ENCODE data around the gene TTLL11. TPM values are rescaled to one million over a fixed set of nuclear protein-coding genes. Genes with fewer than 3 reads are reported as not detected.

TTLL11 gene
- total RNA-seq, 1 donor from 2014 or later = 6.9 TPM

DNA sequence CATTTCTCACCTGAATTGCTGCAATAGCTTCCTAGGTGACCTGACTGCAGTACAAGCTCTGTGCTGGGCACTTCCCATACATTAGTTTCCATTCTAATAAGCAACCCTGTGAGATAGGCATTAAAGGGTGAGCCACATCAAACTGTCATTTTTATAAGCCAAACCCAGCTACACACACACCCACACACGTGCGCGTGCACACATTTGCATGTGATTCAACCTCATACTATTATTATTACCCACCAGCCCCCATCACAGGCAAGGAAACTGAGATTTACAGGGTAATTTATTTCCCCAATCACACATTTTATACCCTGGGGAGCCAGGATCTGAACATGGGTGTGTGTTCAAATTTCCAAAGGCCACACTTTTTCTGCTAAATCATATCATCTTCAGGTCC, 93.6 kb downstream of the TTLL11 start:
- H3K9me3 ChIP-seq (ENCODE audit: insufficient read depth, low read depth, low read length) = no peaks in the 10 kb centered on the region
- Mint-ChIP-seq H3K4me1 (ENCODE audit: low read depth, unreplicated experiment) (peaks cover 9% of the 10 kb centered on the region), H3K36me3 (ENCODE audit: low read depth, unreplicated experiment) (peaks cover 2% of the 10 kb centered on the region), H3K9me3 (ENCODE audit: unreplicated experiment) (peaks cover 2% of the 10 kb centered on the region), H3K27me3 (ENCODE audit: low read depth, unreplicated experiment) (no peaks in the 10 kb centered on the region), H3K4me3 (ENCODE audit: unreplicated experiment) (no peak overlapping the region), H3K27ac (ENCODE audit: unreplicated experiment) (no peak overlapping the region)
- TF ChIP-seq, protein P1, sequence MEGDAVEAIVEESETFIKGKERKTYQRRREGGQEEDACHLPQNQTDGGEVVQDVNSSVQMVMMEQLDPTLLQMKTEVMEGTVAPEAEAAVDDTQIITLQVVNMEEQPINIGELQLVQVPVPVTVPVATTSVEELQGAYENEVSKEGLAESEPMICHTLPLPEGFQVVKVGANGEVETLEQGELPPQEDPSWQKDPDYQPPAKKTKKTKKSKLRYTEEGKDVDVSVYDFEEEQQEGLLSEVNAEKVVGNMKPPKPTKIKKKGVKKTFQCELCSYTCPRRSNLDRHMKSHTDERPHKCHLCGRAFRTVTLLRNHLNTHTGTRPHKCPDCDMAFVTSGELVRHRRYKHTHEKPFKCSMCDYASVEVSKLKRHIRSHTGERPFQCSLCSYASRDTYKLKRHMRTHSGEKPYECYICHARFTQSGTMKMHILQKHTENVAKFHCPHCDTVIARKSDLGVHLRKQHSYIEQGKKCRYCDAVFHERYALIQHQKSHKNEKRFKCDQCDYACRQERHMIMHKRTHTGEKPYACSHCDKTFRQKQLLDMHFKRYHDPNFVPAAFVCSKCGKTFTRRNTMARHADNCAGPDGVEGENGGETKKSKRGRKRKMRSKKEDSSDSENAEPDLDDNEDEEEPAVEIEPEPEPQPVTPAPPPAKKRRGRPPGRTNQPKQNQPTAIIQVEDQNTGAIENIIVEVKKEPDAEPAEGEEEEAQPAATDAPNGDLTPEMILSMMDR (IDR thresholded peaks at IDR 0.05; ENCODE audit: insufficient read depth, low read depth, low read length) = no peak
- TF ChIP-seq EZH2 (IDR thresholded peaks at IDR 0.05; ENCODE audit: insufficient read depth, low read length) = no peak
- H3K4me2 ChIP-seq (ENCODE audit: low read length) = no peak overlapping the region
- no peak overlapping the region for H2AFZ ChIP-seq (ENCODE audit: low read depth, low read length)
- no peaks in the 10 kb centered on the region for H3K36me3 ChIP-seq (ENCODE audit: insufficient read depth, low read length)
- H4K20me1 ChIP-seq (ENCODE audit: insufficient read depth, low read length) = peaks cover 22% of the 10 kb centered on the region
- peaks cover 5% of the 10 kb centered on the region for H3K4me1 ChIP-seq (ENCODE audit: insufficient read depth, low read length)
- no peak overlapping the region for H3K9ac ChIP-seq (ENCODE audit: low read length)
- peaks cover 3% of the 10 kb centered on the region for H3K79me2 ChIP-seq (ENCODE audit: insufficient read depth, low read length)
- no peak for DNase-seq (ENCODE audit: low read depth)
- no peak overlapping the region for H3K4me3 ChIP-seq (ENCODE audit: insufficient read depth, low read depth, low read length)
- no peak overlapping the region for H3K27ac ChIP-seq (ENCODE audit: low read depth, low read length)
- FAIRE-seq = no peak
- no peaks in the 10 kb centered on the region for H3K27me3 ChIP-seq (ENCODE audit: insufficient read depth, low read length)

DNA sequence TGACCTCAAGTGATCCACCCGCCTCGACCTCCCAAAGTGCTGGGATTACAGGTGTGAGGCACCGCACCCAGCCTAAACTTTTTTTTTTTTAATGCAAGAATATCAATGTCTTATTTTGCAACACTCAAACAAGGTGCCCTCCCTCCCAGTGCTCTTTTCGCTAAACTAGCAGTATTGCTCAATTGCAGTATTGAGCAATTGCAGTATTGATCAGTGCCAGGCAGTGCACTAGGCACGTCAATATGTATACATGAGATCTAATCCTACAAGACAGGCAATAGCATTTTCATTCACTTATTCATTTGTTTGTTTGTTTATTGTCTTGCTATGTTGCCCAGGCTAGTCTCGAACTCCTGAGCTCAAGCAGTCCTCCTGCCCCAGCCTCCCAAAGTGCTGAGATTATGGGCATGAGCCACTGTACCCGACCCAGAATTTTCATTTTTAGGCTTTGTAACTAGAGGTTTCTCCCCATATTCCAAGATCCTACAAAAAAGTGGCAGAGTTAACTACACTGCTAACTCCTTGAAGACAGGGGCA, 94.5 kb downstream of the TTLL11 start:
- H3K9me3 ChIP-seq (ENCODE audit: insufficient read depth, low read depth, low read length) = no peaks in the 10 kb centered on the region
- TF ChIP-seq, protein P1 (IDR thresholded peaks at IDR 0.05; ENCODE audit: insufficient read depth, low read depth, low read length) = no peak
- no peak for TF ChIP-seq EZH2 (IDR thresholded peaks at IDR 0.05; ENCODE audit: insufficient read depth, low read length)
- no peak overlapping the region for H3K9ac ChIP-seq (ENCODE audit: low read length)
- peaks cover 3% of the 10 kb centered on the region for H3K79me2 ChIP-seq (ENCODE audit: insufficient read depth, low read length)
- H3K27me3 ChIP-seq (ENCODE audit: insufficient read depth, low read length) = no peaks in the 10 kb centered on the region
- peaks cover 5% of the 10 kb centered on the region for H3K4me1 ChIP-seq (ENCODE audit: insufficient read depth, low read length)
- H4K20me1 ChIP-seq (ENCODE audit: insufficient read depth, low read length) = peaks cover 22% of the 10 kb centered on the region
- no peak overlapping the region for H3K4me3 Mint-ChIP-seq (ENCODE audit: unreplicated experiment)
- H3K27ac ChIP-seq (ENCODE audit: low read depth, low read length) = no peak overlapping the region
- peaks cover 9% of the 10 kb centered on the region for H3K4me1 Mint-ChIP-seq (ENCODE audit: low read depth, unreplicated experiment)
- no peak overlapping the region for H2AFZ ChIP-seq (ENCODE audit: low read depth, low read length)
- peaks cover 2% of the 10 kb centered on the region for H3K36me3 Mint-ChIP-seq (ENCODE audit: low read depth, unreplicated experiment)
- no peak for FAIRE-seq
- H3K4me3 ChIP-seq (ENCODE audit: insufficient read depth, low read depth, low read length) = no peak overlapping the region
- no peak overlapping the region for H3K27ac Mint-ChIP-seq (ENCODE audit: unreplicated experiment)
- H3K27me3 Mint-ChIP-seq (ENCODE audit: low read depth, unreplicated experiment) = no peaks in the 10 kb centered on the region
- peaks cover 2% of the 10 kb centered on the region for H3K9me3 Mint-ChIP-seq (ENCODE audit: unreplicated experiment)
- no peak for DNase-seq (ENCODE audit: low read depth)
- H3K36me3 ChIP-seq (ENCODE audit: insufficient read depth, low read length) = no peaks in the 10 kb centered on the region
- H3K4me2 ChIP-seq (ENCODE audit: low read length) = no peak overlapping the region

DNA sequence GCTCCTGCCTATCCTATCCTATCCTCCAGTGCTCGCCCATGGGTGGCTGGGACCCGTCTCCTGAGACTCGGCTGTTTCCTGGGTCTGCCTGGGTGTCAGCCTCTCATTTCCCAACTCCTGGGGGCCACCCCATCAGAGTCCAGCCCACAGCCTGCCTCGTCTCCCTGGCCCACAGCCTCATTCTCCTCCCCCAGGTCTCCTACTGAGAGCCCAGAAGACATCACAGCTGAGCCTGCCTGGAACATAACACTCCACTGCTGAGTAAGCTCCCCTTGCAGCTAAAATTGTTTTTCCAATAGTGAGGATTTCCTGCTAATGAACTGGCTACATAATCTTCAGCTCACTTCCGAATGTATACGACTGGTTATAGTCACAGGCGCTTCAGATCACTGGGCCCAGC, 95.3 kb downstream of the TTLL11 start:
- Histone ChIP-seq H3K4me3 (ENCODE audit: insufficient read depth, low read depth, low read length) (no peak overlapping the region), H3K79me2 (ENCODE audit: insufficient read depth, low read length) (peaks cover 3% of the 10 kb centered on the region), H3K27ac (ENCODE audit: low read depth, low read length) (no peak overlapping the region), H4K20me1 (ENCODE audit: insufficient read depth, low read length) (peaks cover 22% of the 10 kb centered on the region), H3K36me3 (ENCODE audit: insufficient read depth, low read length) (no peaks in the 10 kb centered on the region), H2AFZ (ENCODE audit: low read depth, low read length) (no peak overlapping the region), H3K9me3 (ENCODE audit: insufficient read depth, low read depth, low read length) (no peaks in the 10 kb centered on the region), H3K27me3 (ENCODE audit: insufficient read depth, low read length) (no peaks in the 10 kb centered on the region), H3K4me1 (ENCODE audit: insufficient read depth, low read length) (peaks cover 5% of the 10 kb centered on the region), H3K4me2 (ENCODE audit: low read length) (peak overlapping the region; percentile 29), H3K9ac (ENCODE audit: low read length) (no peak overlapping the region)
- DNase-seq (ENCODE audit: low read depth) (no peak), FAIRE-seq (no peak)
- Mint-ChIP-seq H3K9me3 (ENCODE audit: unreplicated experiment) (peaks cover 2% of the 10 kb centered on the region), H3K36me3 (ENCODE audit: low read depth, unreplicated experiment) (peaks cover 2% of the 10 kb centered on the region), H3K4me1 (ENCODE audit: low read depth, unreplicated experiment) (peaks cover 9% of the 10 kb centered on the region), H3K27me3 (ENCODE audit: low read depth, unreplicated experiment) (no peaks in the 10 kb centered on the region), H3K4me3 (ENCODE audit: unreplicated experiment) (peak overlapping the region; percentile 48), H3K27ac (ENCODE audit: unreplicated experiment) (no peak overlapping the region)
- TF ChIP-seq, protein P1 (IDR thresholded peaks at IDR 0.05; ENCODE audit: insufficient read depth, low read depth, low read length) = no peak
- TF ChIP-seq EZH2 (IDR thresholded peaks at IDR 0.05; ENCODE audit: insufficient read depth, low read length) = no peak
